GM18858 (cell line): ENCODE results near the gene GRIN2C.

Source experiments
- ATAC-seq: cut with Tn5 transposase; IDR thresholded peaks from one replicate; pipeline ENCODE4 v1.9.1; 2021; ENCODE audit not compliant: unreplicated experiment

The GRIN2C gene

DNA sequence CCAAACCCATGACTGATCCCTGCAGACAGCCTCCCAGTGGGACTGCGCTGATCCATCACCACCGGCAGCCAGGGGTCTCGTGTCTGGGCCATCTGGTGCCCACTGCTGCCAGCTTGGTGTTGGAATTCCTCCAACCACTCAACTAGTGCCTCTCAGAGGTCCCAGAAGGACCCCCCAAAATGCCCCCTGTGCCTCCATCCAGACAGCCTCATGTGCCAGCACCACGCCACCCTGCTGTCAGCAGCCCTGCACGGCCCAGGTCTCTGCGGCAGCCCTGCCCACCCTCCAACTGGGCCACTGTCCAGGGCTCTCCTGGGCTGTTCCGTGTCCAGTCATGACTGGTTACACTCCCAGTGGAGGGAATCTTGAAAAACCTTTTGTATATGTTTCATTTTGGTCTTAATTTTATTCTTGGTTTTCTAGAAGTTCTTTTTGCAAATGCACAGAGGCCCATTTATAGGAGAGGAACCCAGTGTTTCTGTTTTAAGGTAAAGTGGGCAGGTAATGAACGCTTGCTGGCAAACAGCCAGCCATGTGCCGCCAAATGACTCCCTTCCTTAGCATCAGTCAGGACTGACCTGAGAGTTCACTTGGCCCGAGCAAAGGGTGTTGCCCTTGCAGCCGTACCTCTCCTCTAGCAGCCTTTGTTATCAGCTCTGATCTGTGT lies 34.6 kb downstream of the GRIN2C start:
- ATAC-seq: no peak

- no peak for ATAC-seq
Measured at GRCh38 chr17:74822939-74823367, 36.7 kb downstream of the GRIN2C start.

GRCh38 chr17:74822335-74822938 lies 37.2 kb downstream of the GRIN2C start:
- no peak for ATAC-seq

GRCh38 chr17:74821655-74822334 lies 37.9 kb downstream of the GRIN2C start:
- no peak for ATAC-seq

- no peak for ATAC-seq
Measured at GRCh38 chr17:74819801-74820436, 39.8 kb downstream of the GRIN2C start.

DNA sequence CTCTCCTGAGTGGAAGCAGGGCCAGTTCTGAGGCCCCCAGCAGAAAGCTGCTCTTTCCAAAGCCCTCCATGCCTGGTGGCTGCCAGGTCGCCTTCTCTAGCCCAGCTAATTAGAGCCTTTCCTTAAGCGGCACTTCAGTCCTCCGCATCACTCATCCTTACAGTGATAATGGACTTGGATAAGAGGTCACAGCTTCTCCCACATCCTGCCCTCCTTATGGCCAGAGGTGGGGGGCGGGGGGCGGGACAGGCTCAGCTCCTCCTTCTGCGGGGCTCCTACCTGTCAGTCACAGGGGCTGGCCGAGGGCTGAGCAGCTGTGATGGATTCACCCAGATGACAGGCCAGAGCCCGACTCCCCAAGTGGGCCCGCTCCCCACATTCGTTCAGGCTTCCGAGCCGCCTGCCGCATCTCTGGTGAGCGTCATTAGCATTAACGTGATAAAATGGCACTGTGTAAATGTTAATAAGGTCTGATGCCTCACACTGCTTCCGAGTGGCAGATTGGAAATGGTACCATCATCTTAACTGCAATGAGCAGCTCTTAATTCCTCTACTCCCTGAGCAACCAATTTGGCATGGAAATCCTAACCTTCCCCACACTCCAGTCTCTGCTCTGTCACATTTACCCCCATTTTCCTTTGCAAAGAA lies 41.3 kb downstream of the GRIN2C start:
- no peak for ATAC-seq

- no peak for ATAC-seq
Measured at GRCh38 chr17:74816905-74817620, 42.6 kb downstream of the GRIN2C start.

DNA sequence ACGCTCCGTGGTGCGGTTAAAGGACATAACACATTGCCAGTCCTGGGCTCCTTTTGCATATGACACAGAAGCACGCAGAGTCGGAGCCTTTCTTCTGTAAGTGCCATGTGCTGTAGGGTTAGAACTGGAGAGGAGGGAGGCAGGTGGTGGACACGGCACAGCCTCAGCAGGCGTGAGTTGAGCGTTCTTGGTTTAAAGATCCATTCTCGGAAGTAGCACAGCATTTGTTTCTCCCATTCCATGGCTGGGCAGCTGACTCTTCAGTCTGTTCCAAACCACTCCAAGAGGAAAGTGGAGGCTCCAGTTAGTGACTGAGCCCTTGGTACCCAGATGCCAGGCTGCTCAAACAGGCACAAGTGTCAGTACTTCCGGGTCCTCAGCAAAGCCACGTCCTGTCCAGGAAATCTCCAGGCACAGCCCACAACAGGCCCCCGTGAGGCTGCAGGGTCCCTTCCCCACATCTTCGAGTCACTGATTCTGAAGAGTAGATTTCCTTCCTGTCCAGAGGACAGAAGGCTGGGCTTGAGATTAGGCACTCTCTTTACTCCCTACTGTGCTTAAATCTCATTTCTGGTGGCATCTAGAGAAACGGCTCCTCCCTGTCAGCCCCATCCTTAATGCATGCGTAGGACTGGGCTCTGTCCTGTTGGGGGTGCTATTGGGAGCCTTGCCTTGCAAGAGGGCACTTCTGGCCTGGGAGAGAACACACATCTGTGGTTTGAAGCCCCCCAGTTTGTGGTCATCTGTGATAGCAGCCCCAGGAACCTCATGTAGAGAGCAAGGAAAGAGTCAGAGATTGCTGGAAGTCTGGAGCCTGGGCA lies 43.9 kb downstream of the GRIN2C start:
- ATAC-seq: no peak

- no peak for ATAC-seq
Measured at GRCh38 chr17:74815067-74815466, 44.6 kb downstream of the GRIN2C start.

DNA sequence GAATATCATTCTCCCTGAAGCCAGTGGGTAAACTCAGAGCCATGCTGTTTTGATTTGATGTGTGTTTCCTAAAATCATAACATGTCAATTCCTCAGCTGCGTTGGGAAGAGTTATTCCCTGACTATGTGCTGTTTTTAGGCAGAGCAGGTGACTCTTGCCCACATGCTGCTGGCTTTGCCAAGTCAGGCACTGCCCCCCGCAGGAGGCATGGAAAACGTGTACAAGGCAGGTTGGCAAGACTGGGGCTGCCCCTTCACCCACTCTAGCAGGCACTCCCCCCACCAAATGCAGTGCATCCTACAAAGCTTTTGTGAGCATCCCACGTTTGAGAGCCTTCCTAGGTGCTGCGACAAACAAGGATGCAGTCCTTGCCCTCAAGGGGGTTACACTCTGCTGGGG lies 45.2 kb downstream of the GRIN2C start:
- no peak for ATAC-seq

- ATAC-seq: no peak
Measured at GRCh38 chr17:74812109-74813009, 47.3 kb downstream of the GRIN2C start.

GRCh38 chr17:74810699-74811485 lies 48.8 kb downstream of the GRIN2C start:
- no peak for ATAC-seq

GRCh38 chr17:74808714-74809430 lies 50.8 kb downstream of the GRIN2C start:
- ATAC-seq: no peak

DNA sequence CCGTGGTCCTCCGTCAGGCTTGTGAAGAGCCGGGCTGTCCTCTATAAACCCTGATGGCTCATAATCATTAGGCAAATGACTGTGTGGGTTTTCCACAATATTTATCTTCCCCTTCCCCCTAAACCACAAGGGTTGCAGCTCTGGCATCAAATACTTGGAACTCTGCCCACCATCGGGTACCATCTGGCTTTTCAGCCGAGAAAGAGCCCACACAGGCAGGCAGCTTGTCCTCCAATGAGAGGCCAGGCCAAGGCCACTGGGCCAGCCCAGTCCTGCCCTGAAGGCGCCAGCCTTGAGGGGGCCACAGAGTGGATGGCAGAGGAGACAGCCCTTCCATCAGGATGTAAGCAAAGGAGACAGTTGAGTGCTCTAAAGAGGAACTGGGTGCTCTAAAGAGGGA lies 51.8 kb downstream of the GRIN2C start:
- ATAC-seq: no peak

DNA sequence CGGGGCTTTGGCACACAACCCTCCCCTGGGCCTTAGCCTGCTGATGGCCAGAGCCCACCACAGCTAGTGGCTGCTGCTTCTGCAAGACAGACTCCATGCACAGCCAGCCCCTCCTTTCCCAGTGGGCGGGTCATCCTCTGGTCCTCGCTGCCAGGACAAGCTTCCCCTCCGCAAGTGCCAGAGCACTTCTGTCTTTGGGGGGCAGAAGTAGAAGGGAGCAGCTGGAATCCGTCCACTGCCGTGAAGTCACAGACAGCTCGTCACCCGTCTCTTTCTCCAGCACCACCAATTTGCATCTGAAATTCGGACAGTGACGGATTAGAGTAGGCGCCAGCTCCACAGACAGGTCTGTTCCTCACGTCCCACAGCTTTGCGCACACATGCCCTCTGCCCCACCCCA lies 52.2 kb downstream of the GRIN2C start:
- ATAC-seq: no peak

- no peak for ATAC-seq
Measured at GRCh38 chr17:74806334-74806733, 53.4 kb downstream of the GRIN2C start.

- ATAC-seq: no peak
Measured at GRCh38 chr17:74805591-74805991, 54.1 kb downstream of the GRIN2C start.
